SU-DHL-6 (cell line): ENCODE measurements around the gene ZNF514.

Source experiments
- CTCF ChIP-seq: fragments of 200-600 bp; sonication (generic); IDR thresholded peaks from one replicate; pipeline ENCODE4 v1.5.1; 2017; ENCODE audit warnings: antibody characterized with exemption, mild to moderate bottlenecking, low read length, moderate library complexity; ENCODE audit not compliant: insufficient read depth, poor library complexity, severe bottlenecking
- EZH2phosphoT487 ChIP-seq: fragments of 200-600 bp; sonication (generic), shearing (Covaris generic); conservative IDR thresholded peaks from 2 replicates; pipeline ENCODE4 v1.6.1; 2018; ENCODE audit warnings: mild to moderate bottlenecking, antibody characterized with exemption, low read length, moderate library complexity, mixed read lengths

- no peak for TF ChIP-seq CTCF
- TF ChIP-seq EZH2phosphoT487, result no peak
These were observed 38.6 kb downstream of the ZNF514 start for GRCh38 chr2:95121093-95121406.
